ENCODE measurements around the gene MBD5.

The MBD5 gene

DNA sequence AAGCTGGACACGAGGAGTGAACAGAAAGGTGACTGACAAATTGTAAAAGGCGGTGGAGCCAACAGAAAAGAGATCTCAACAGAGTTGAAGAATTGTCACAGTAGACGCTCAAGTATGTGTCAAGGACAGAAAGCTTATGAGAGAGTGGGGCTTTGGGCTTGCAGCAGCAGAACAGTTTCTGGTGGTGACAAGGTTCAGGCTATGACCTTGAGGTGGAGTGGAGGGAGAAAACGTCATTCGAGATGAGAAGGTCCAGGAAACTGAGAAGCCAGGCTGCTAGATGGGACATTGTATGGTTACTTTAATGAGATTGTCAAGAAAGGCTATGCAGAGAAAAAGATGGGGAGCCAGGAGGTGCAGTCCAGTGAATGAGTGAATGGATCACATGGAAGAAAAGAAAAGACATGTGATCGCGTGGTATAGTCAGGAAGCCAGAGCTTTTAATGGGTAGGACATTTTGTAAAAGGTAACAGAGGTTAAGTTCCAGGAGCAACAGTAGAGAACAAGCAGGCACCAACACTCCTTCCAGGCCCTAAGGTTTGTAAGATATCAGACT is 532.5 kb downstream of the MBD5 start:
- peak; percentile 8 for DNase-seq

- no peak for DNase-seq
Measured at GRCh38 chr2:148554459-148555247, 533.8 kb downstream of the MBD5 start.

GRCh38 chr2:148555622-148556294 is 534.9 kb downstream of the MBD5 start:
- DNase-seq = no peak

DNA sequence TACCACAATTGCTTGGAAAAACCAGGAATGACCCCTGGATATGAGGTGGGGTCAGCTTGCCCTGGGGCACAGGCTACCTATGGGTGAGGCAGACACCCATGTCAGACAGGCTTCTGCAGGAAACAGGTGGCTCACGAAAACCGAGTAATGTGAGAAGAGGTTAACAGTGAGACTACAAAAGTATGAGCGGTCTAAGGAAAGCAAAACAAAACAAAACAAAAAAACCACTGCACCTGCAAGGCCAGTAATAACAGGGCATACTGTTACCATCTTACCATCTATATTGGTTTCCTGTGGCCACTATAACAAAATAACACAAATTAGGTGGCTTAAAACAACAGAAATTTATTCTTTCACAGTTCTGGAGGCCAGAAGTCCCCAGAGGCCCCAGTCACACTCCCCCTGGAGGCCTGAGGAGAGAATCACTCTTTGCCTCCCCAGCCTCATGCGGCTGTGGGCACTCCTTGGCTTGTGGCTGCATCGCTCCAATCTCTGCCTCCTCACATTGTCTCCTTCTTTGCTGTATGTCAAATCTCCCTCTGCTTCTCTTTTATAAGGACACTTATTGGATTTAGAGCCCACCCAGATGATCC is 537.0 kb downstream of the MBD5 start:
- DNase-seq = no peak

DNA sequence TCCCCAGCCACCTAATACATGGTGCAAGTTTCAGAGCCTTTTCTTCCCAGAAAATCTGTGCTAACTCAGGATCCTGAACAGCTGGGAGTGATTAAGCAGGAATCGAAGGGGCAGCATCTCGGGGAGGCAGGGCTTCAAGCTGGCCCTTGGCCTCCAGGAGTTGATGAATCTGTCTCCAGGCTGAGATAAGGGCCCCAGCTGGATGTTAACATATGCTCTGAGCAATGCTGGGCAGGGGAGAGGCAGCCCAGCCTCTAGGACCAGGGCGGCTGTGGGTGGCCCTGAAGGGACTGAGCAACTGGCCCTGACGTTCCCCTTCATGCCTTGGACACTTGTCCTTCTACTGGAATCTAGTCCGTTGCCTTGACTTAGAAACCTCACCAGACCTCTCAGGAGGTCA is 539.6 kb downstream of the MBD5 start:
- DNase-seq = no peak

GRCh38 chr2:148561389-148561788 is 540.5 kb downstream of the MBD5 start:
- DNase-seq = no peak

DNA sequence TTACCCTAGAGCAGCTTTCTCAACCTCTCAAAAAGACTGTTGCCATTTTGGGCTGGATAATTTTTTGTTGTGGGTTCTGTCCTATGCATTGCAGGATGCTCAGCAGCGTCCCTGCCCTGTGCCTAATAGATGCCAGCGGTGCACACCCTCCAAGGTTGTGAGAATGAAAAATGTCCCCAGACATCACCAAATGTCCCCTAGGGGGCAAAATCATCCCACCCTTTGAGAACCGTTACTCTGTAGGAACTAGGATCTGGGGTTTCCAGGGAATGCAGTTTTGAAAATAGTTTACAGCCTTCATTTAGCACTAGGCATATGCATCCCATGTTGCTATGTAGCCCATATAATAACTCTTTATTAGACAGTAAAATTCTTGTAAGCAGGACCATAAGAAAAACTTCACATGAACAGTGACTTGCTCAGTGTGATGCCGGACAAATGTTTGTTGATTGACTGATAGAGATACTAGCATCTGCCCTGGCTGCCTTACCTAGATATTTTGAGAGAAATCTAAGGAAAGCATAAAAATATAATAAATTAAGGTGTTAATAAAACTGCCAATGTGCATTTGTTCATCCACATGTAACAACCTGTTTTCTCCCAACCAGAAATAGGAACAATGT is 544.5 kb downstream of the MBD5 start:
- DNase-seq = no peak
